HG03039 (cell line): ENCODE measurements around the gene TRIM29.

Experiments used
- ATAC-seq: cut with Tn5 transposase; IDR thresholded peaks from one replicate; pipeline ENCODE4 v1.9.1; 2021; ENCODE audit warnings: mild to moderate bottlenecking, moderate library complexity; ENCODE audit not compliant: unreplicated experiment

Gene TRIM29

DNA sequence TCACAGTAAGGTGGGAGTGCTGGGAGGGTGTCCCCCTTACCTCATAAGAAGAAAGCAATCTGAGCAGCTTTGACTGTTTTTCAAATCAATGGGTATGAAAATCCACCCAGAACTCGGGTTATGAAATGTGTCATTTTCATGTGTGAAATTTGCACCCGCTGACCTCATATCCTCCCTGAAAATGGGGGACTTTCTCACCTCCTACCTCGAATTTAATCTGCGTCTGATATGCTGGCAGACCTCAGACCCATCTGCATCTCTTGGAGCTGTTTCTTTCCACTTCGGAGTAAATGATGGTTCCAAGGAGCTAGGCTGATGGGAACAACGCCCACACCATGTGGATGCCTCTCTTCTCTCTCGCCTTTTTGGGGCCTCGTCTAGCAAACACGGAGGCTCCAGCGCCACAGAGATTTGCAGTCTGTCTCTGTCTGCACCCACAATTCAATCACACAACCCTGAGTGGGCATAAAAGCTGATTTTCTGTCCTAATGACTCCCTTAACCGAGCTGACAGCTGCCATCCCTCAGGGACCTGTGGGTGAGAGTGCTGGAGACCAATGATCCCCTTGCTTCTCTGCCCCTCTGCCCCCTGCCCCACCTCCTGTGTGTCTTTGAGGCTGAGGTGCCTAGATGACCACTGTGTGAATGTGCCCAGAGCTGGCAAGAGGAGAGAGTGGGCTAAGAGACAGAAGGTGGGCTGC is 71.0 kb downstream of the TRIM29 start:
- ATAC-seq = no peak

DNA sequence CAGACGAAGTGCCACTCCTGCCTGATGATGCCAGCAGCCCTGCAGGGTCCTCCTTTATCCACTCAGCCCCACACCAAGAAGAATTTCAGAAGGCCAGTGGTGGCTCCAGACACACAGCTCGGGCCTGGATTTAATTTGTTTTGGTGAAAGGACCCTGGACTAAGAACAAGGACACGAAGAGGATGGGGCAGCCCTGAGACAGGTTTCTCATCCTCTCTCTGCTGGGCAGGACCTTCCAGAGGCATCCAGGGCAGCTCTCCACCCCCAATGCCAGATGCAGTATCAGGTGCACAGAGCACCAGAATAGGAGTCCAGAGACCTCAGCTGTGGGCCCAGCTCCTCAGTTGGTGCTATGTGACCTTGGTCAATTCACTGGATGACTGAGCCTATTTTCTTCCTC is 72.0 kb downstream of the TRIM29 start:
- ATAC-seq = no peak

DNA sequence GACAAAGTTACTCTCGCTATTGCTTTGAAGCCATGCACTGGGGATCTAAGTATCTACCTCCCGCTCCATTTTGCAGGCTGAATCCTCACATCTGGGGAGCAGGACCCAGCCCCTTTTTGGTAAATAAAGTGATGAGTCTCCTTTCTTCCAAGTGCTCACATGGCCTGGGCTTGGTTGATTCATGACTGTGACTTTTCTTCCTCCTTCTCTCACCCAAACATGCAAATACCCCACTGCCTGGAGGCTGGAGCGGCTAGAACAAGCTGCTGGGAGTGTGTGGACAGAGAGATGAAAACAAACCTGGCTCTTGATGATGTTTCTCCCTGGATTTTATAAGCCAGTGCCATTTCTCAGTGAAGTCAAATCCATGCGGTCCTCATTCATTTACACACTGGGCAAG is 72.7 kb downstream of the TRIM29 start:
- ATAC-seq = no peak

DNA sequence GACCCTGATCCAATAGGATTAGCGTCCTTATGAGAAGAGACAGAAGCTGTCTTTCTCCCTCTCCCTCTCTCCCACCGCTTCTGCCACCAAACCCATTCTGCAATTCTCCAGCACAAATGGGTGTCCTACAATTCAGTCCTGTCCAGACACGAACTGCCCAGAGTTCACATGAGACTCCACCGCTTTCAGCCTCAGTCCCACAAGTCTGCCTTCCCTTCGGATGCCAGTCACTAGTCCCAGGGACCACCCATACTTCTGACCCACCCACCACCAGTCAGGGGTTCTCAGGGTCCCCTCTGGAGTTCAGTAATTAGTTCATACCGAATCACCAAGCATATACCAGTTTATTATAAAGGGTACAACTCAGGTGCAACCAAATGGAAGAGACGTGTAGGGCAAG is 73.6 kb downstream of the TRIM29 start:
- no peak for ATAC-seq

DNA sequence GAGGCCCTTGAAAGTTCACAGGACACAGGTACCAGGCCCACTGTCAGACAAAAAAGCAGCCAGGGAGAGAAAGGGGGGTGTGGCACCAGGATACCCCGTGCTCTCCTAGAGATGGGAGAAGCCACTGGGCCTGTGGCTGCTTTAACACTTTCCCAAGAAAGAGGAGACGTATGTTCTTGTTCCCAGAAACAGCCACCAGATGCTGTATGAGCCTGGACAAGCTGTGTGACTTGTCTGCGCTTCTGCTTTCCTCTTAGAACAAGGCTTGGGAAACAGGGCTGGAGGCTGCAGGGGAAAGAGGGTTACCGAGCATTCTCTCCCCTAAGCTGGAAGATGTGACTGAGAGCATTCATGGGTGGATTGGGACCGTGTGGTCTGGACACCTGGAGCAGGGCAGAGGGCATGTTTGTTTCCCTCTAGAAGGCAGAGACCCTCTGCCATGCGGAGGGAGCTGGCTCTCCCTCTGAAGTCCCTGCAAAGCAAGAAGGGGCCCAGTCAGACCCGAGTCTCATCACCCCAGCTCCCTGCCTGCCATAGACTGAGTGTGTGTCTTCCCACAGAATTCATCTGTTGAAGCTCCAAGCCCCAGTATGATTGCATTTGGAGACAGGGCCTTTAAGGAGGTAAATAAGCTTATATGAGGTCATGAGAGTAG is 74.1 kb downstream of the TRIM29 start:
- no peak for ATAC-seq

DNA sequence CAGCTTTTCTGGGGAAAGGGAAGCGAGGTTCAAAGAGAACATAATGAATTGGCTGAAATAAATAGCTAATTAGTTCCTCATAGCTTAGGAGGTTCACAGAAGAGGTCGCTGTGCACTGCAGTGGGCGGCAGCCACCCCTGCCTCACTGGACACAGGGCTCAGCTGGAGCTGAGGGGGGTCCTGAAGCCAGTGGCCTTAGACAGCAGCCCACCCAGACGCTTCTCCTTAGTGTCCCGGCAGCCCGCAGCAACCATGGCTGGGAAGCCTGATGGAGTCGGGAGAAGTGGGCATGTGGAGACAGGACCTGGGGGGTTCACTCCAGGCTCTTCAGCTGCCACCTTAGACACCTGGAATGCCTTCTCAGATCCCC is 75.4 kb downstream of the TRIM29 start:
- ATAC-seq = no peak

DNA sequence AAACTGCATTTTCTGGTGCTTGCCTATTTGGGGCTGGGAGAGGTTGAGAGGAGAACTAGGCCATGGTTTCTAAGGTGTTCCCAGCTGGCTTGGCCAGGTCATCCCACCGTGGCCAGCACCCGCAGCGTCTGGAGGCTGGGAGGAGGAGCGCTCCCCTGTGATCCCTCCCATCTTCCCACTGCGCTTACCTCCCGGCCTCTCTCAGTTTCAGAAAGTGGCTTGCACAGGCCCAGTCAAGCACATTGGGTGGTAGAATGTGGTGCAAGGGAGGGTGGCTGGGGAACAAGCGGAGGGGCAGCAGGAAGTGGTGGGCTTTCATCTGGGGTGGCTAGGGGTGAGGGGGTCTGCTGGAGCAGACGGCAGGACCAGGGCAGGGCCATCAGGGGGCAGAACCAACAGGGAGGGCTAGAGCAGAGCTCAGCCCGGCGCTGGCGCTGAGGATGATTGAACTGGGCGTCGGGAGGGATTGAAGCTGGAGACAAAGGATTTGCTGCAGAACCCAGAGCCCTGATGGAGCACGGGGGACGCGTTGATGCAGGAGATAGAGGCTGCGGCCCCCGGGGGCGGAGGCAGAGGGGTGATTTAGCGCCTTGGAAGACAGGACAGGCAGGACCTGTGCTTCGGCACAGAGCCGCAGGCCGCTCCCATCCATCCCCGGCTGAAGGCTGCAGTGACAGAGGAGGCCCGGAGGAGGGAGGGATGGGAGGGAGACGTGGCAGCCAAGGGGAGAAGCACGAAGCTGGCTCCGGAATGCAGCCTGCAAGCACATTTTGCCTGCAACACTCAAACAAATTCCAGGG is 76.0 kb downstream of the TRIM29 start:
- no peak for ATAC-seq
